ENCODE results near the gene PLEKHH1. TPM values are rescaled to one million over a fixed set of nuclear protein-coding genes. Genes with fewer than 3 reads are reported as not detected.

Gene PLEKHH1
- total RNA-seq, 4 donors from 2014 or later, result 0.75 to 3.4 (median 2.5) TPM

GRCh38 chr14:67571275-67571990, 38.3 kb downstream of the PLEKHH1 start:
- ATAC-seq, result peak; percentile 59 to 64
- no peaks in the 10 kb centered on the region for H3K36me3 ChIP-seq
- H3K4me1 ChIP-seq, result peaks cover 1 to 8% of the 10 kb centered on the region in 2 donors
- H3K9me3 ChIP-seq, result no peaks in the 10 kb centered on the region
- no peaks in the 10 kb centered on the region for H3K27me3 ChIP-seq
- intact Hi-C loops (cut with DNase I; ENCODE audit: low total_unique reads), result loop anchor here (1.0 kb wide), 2 partner anchors 45 to 144 kb away; no protein-coding TSS in a partner anchor
- in situ Hi-C loops (cut with MboI; ENCODE audit: low sequenced_read_pairs in 4 of 4), result loop anchor here in 1 of 4 donors (10.0 kb wide), 1 partner anchor 147 kb away; no protein-coding TSS in a partner anchor
- no peak overlapping the region for H3K4me3 ChIP-seq
- H3K27ac ChIP-seq, result no peak overlapping the region
- DNase-seq, result peak; percentile 25 to 41
- TF ChIP-seq POLR2A (IDR thresholded peaks at IDR 0.05) (no peak), CTCF (IDR thresholded peaks at IDR 0.05 in 4 of 5, conservative IDR thresholded peaks at IDR 0.05 in 1 of 5) (peak; percentile 60 to 90 (median 85))

- Histone ChIP-seq H3K4me1 (peaks cover 0 to 4% of the 10 kb centered on the region in 2 donors), H3K36me3 (no peaks in the 10 kb centered on the region), H3K9me3 (no peaks in the 10 kb centered on the region), H3K27ac (no peak overlapping the region), H3K27me3 (no peaks in the 10 kb centered on the region), H3K4me3 (no peak overlapping the region)
- TF ChIP-seq CTCF (IDR thresholded peaks at IDR 0.05 in 4 of 5, conservative IDR thresholded peaks at IDR 0.05 in 1 of 5) (no peak), POLR2A (IDR thresholded peaks at IDR 0.05) (no peak)
- DNase-seq, result no peak
- intact Hi-C loops (cut with DNase I; ENCODE audit: low total_unique reads) (loop anchor here (1.0 kb wide), 2 partner anchors 46 to 145 kb away; no protein-coding TSS in a partner anchor), in situ Hi-C loops (cut with MboI; ENCODE audit: low sequenced_read_pairs in 4 of 4) (loop anchor here in 1 of 4 donors (10.0 kb wide), 1 partner anchor 147 kb away; no protein-coding TSS in a partner anchor)
- ATAC-seq, result no peak
Observed at GRCh38 chr14:67571991-67572323, 38.9 kb downstream of the PLEKHH1 start.

- TF ChIP-seq CTCF (IDR thresholded peaks at IDR 0.05 in 4 of 5, conservative IDR thresholded peaks at IDR 0.05 in 1 of 5), result no peak
- no peak for TF ChIP-seq POLR2A (IDR thresholded peaks at IDR 0.05)
- intact Hi-C loops (cut with DNase I; ENCODE audit: low total_unique reads) (no loop called here), in situ Hi-C loops (cut with MboI; ENCODE audit: low sequenced_read_pairs in 4 of 4) (loop anchor here in 1 of 4 donors (10.0 kb wide), 1 partner anchor 148 kb away; no protein-coding TSS in a partner anchor)
- ATAC-seq, result no peak
- Histone ChIP-seq H3K27ac (no peak overlapping the region), H3K9me3 (no peaks in the 10 kb centered on the region), H3K4me1 (no peaks in the 10 kb centered on the region), H3K27me3 (no peaks in the 10 kb centered on the region), H3K36me3 (no peaks in the 10 kb centered on the region), H3K4me3 (no peak overlapping the region)
- no peak for DNase-seq
Observed at GRCh38 chr14:67572608-67573007, 39.5 kb downstream of the PLEKHH1 start.

- no peak overlapping the region for H3K4me3 ChIP-seq
- intact Hi-C loops (cut with DNase I; ENCODE audit: low total_unique reads) (no loop called here), in situ Hi-C loops (cut with MboI; ENCODE audit: low sequenced_read_pairs in 4 of 4) (loop anchor here in 1 of 4 donors (10.0 kb wide), 1 partner anchor 149 kb away; no protein-coding TSS in a partner anchor)
- H3K9me3 ChIP-seq, result no peaks in the 10 kb centered on the region
- no peak for ATAC-seq
- H3K27ac ChIP-seq, result no peak overlapping the region
- no peaks in the 10 kb centered on the region for H3K27me3 ChIP-seq
- no peaks in the 10 kb centered on the region for H3K4me1 ChIP-seq
- H3K36me3 ChIP-seq, result no peaks in the 10 kb centered on the region
- TF ChIP-seq POLR2A (IDR thresholded peaks at IDR 0.05), result no peak
- no peak for TF ChIP-seq CTCF (IDR thresholded peaks at IDR 0.05 in 4 of 5, conservative IDR thresholded peaks at IDR 0.05 in 1 of 5)
- no peak for DNase-seq
Observed at GRCh38 chr14:67573228-67574010, 40.3 kb downstream of the PLEKHH1 start.
